Activated naive CD4-positive, alpha-beta T cell treated with Interleukin-2 at 50 U/mL for 16 hours (primary cell): ENCODE measurements around the gene MYOCOS.
A peak's percentile ranks its signal among the peaks of the same experiment; 100 is the strongest.
"Not testable (repeated sequence)": the region's sequence is repeated elsewhere in the genome, so short reads cannot be mapped to it uniquely, and the experiment has no call there.

Experiments
- DNase-seq: peaks from one replicate; pipeline ENCODE4 v3.0.0-alpha.2; 2020

Gene MYOCOS

DNA sequence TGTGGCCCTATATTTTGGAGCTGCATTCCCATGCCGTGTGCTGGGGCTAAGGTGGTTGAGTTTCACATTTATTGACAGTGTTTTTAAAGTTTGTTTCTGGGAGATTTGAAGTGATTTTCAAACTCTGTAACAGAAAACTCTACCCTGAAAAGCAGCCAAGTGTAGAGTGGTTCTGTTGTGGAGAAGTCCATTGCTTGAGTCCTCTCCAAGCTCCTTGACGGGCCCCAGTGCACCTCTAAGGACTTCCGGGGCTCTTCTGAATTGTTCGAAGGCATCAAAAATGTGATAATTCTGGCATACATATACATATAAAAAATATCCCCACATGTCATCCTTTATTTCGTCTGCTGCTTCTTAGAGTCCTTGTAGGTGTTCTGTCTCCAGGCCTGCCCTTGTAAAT, 5.0 kb downstream of the MYOCOS start:
- no peak for DNase-seq

DNA sequence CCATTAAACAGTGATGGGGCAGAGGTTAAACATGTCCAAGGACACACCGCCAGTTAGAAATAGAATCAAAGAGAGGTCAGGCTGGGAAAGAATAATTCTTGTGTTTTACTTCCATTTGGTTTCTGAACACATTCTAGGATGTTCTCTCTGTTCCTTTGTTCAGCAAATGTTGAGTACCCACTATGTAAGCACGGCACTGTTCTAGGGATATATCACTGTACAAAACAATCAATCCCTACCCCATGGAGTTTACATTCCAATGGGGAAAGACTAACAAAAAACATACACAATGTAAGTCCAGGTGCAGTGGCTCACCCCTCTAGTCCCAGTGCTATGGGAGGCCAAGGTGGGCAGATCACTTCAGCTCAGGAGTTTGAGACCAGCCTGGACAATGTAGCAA, 6.2 kb downstream of the MYOCOS start:
- no peak for DNase-seq

DNA sequence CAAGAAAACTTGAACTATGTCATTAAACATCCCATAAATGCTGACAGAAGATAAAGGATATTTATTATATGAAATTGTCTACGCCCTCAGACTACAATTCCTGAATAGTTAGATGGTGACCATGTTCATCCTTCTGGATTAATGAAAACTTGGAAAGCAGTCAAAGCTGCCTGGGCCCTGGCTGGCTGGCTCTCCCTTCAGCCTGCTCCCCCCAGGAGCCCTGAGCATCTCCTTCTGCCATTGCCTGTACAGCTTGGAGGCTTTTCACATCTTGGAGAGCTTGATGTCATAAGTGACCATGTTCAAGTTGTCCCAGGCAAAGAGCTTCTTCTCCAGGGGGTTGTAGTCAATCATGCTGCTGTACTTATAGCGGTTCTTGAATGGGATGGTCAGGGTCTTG, 13.6 kb downstream of the MYOCOS start:
- DNase-seq = no peak

DNA sequence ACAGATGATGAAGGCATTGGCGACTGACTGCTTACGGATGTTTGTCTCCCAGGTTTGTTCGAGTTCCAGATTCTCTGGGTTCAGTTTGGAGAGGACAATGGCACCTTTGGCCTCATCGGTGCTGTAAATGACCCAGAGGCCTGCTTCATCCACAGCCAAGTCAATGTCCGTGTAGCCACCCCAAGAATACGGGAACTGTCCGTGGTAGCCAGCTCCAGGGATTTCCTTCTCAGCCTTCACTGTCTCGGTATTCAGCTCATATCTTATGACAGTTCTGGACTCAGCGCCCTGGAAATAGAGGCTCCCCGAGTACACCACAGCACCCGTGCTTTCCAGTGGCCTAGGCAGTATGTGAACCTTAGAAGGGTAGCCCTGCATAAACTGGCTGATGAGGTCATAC, 14.1 kb downstream of the MYOCOS start:
- no peak for DNase-seq

DNA sequence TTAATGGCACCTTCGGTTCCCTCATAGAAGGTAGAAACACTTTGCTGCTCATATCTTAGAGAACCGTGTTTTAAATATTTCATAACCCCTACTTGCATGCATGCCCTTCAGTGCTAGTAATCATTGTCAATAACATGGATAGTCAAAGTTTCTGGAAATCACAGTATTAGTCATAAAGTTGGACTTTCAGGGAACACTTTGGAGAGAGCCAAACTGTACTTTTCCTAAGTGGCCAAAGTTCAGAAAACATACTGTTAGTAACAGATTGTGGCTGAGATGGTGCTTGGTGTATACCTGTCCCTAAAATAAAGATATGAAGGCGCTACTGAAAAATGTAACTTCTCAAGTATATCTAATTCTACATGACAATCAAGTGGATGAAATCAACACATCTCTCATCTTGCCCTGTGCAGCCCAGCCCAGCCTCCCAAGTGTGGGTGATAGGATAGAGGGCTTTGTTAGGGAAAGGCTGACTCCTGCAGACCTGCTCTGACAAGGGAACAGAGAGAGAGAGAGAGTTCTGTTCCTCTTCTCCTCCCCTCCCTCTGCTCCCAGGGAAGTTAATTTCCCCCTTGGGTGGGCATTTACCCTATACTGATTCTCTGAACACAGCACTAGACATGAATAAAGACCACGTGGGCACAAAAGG, 16.0 kb downstream of the MYOCOS start:
- DNase-seq = no peak

DNA sequence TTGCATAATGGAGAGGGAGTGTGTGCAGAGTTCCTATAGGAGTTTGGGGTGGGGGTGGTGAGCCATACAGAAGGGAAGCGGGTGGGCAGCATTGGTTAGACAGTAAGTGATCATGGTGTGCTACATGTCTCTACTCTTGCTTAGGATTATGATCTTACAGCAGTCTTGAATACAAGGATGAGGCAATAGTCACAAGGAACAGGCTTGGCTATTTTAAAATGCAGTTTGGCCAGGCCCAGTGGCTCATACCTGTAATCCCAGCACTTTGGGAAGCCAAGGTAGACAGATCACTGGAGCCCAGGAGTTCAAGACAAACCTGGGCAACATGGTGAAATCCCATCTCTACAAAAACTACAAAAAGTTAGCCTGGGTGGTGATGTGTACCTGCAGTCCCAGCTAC, 18.2 kb downstream of the MYOCOS start:
- no peak for DNase-seq

DNA sequence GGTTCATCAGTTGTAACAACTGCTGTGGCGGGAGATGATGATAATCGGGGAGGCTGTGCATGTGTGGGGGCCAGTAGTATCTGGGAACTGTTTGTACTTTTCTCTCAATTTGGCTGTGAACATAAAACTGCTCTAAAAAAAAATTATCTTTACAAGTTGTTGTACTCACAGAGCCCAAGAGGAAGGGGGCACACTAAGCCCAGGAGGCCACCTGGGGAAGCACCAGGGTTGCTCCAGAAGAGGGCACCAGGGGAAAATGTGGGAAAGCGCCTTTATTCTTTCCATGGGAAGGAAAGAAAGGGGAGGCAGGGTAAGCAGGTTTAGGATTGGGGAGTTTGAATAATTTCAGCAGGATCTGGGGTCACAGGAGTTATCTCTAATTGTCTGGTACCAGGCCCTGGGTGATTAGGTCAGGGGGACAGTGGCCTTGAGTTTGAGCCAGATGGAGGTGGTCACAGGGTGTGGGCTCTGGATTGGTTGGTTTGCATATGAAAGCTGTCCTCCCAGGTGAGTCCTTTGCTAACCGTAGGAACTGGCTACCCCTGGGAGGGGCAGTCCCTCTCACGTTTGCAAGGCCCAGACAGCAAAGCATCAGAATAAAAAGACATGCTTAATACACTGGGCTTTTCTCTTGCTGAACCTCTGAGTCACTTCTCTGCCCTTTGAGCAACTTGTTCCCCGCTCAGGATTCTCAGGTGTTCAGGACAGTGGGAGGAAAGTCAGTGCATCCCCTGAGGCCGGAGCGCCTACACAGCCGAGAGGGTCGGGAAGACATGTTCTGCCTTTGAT, 19.2 kb downstream of the MYOCOS start:
- DNase-seq = no peak

DNA sequence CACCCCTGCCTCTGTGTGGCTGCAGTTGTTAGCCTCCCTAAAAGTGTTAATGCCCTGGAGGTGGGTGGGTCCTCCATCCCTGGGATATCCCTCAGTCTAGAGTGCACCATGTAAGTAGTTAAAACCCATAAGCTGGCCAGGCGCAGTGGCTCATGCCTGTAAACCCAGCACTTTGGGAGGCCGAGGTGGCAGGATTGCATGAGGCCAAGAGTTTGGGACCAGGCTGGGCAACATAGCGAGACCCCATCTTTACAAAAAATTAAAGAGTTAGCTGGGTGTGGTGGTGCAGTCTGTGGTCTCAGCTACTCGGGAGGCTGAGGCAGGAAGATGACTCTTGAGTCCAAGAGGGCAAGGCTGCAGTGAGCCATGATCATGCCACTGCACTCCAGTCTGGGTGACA, 20.2 kb downstream of the MYOCOS start:
- DNase-seq = no peak

DNA sequence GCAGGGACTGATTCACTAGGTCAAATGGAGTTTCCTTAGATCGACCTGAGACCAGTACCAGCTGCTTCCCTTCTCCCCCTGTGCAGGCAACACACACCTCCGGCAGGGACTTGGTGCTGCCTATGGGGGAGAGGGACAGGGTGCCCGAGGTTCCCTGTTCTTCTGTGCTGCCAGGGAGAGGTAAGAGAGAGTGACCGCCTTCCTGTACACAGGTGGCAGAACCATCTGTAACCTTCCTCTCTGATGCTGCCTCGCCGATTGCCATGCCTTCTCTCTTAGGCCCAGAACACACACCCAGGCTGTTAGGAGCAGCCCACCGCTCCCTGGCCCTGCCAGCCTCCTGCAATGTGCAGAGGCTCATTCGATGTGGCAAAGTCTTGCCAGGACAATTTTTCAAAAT, 21.1 kb downstream of the MYOCOS start:
- no peak for DNase-seq

DNA sequence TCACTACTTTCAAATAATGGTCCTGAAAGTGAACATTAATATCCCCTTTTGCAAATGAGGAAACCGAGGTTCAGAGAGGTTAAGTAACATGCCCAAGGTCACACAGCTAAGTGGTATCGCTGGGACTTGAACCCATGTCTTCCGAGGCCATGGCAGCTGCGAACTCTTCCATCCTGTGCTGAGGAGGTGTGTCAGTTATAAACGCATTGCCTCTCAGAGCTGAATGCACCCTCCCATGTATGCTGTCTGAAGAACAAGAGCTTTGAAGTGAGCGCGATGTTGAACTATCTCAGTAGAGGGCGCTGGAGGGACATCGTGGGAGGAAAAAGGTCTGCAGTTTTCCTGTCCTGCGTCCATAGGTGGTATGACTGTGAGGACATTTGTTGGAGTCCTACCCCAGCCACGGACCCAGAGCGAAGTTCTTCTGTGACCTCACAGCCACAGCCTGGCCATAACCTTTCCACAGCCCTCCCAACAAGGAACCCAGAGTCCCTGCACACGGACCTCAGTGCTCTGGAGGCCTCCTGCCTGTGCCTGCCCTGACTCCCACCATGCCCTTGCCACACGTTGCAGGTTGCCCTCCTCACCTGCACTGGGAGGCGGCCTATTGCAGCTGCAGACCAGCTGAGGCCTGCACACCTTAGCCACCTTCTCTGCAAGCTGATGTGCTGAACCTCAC, 22.9 kb downstream of the MYOCOS start:
- peak; percentile 60 for DNase-seq

DNA sequence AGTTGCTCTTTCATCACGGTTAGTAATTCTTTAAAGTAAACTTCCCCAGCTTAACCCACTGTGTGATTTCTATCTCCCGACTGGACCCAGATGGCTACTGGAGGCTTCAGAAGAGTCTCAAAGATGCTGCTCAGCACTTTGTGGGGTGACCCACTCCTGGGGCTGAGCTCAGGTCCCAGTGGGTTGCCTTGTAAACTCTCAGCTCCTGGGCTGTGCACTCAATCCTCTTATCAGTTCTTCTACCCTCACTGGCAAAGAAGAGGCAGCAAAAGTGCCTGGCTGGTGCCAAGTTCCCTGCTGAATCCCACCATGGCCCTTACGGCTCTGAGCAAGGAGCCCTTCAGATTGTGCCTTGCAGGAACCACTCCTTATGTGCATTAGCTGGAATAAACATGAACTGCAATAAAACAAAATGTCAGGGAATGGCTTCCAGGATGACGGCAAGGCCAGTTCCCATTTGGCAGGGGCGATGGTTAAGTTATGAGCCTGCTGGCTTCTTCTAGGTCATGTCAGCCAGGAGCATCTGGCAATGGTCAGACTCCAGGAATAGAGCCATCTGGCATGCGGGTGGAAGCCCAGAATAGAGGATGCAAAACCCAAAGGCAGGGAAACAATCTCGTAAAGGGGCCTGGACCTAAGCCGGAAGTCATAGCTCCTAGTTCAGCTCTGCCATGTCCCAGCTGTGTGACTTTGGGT, 23.7 kb downstream of the MYOCOS start:
- no peak for DNase-seq

DNA sequence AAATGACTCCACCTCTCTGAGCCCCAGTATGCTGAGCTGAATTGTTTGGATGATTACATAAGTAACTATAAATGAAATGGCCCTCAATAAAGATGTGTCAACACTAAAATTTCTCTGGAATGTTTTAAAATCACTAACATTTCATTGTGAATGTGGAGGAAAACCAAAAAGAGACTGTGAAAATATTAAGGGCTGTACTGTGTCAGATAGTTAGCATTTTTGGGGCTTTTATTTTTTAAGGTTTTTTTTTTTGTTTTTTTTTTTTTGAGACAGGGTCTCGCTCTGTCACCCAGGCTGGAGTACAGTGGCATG, 24.2 kb downstream of the MYOCOS start:
- no peak for DNase-seq

DNA sequence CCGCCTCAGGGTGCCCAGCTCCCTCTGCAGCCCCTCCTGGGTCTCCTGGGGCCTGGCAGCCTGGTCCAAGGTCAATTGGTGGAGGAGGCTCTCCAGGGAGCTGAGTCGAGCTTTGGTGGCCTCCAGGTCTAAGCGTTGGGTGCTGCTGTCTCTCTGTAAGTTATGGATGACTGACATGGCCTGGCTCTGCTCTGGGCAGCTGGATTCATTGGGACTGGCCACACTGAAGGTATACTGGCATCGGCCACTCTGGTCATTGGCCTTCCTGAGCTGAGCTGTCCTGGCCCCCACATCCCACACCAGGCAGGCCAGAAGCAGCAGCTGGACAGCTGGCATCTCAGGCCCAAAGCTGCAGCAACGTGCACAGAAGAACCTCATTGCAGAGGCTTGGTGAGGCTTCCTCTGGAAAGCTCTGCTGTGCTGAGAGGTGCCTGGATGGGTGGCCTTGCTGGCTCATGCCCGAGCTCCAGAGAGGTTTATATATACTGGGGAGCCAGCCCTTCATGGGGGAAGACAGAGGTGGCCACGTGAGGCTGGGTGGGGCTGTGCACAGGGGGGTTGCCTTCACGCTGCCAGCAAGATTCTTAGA, 30.3 kb downstream of the MYOCOS start, which contains the start of gene MYOC:
Gene MYOC, minus strand, starts transcription at position 455 of the 589 bp plus-strand sequence. Its CDS starts 77 bp downstream, at position 378.
- DNase-seq = no peak

DNA sequence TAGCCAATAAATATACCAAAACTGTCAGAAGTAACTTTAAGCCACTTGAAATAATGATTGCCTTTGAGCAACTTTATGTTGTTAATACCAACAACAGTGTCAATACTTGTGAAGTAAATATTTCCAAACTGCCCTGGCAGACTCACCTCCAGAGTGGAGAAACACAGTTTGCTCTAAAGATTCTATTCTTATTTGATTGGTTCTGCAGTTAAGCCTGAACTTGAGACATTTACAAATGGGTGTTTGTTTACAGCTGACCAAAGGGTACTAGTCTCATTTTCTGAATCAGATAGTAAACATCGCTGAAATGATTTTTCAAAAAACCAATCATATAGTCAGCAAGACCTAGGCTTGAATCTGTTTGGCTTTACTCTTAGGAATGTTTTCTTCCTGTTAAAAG, 31.8 kb downstream of the MYOCOS start:
- DNase-seq = no peak

DNA sequence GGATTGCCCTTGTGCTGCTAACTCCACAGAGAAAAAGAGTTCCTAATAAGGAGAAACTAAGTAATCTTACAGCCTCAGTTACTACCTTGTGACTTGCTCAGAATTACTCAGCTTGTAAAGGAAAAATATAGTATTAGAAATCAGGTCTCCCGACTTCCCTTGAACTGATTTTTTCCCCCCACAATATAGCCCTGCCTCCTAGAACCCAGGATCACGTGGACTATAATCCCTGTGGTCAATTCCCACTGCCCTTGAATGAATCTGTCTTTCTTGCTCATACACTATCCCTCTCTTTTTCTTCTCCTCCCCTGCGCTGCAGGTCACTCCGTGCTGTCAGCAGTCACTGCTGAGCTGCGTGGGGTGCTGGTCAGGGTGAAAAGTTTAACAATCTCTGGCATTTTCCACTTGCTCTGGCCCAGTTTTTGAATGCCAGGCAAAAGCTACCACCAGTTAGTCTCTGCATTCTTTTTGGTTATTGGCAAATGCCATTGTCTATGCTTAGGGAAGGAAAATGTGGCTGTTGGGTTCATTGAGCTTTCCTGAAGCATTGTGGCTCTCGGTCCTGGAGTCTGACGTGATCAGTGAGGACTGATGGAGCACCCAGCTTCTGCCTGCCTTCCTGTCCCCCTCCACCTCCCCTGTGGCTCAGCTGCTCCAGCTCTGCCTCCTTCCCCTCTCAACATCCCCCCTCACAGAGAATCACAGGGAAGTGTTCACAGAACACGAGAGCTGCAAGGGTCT, 32.3 kb downstream of the MYOCOS start:
- no peak for DNase-seq

DNA sequence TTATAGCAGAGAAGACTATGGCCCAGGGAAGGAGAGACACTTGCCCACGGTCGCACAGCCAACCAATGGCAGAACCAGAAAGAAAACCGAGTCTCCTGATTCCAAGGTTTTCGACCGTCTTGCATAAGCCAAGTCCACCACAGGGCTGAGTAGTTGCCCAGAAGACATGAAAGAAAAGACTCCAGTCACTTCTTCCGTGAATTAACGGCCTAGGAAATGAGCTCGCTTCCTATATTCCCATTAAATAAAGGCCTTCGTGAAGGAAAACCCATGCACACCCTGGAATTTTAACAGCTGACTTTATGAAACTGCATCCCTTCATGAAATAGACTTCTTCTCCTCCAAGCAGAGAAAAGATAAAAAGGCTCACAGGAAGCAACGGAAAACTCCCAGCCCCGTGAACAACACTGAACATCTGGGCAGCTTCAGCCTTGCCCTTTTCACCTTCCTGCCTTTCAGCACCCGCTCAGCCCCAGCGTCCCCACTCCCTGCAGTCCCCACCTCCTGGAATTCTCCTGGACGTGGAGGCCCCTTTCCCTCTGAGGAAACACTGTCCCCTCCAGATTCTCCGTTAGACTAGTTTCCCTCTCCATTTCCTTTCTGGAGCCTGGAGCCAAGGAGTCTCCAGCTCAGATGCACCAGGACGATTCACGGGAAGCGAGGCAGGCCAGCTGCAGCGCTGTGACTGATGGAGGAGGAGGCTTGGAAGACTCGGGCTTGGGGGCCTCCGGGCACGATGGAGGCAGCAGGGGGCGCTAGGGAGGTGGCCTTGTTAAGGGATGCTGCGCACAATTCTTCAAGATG, 33.1 kb downstream of the MYOCOS start:
- peak; percentile 75 for DNase-seq

DNA sequence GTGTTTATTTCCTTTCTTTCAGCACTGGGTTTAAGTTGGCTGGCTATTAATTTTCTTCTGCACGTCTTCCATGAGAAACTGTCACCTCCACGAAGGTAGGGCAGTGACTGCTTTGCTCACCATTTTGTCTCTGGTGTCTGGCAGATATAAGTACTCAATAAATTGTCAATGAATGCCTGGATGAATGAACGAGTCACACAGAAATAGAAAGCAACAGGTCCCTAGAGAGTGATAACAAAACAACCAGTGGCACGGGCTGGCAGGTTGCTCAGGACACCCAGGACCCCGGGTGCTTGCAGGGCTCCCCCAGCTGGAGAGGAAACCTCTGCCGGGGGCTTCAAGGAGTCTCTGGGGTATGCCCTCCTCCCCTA, 33.7 kb downstream of the MYOCOS start:
- no peak for DNase-seq

DNA sequence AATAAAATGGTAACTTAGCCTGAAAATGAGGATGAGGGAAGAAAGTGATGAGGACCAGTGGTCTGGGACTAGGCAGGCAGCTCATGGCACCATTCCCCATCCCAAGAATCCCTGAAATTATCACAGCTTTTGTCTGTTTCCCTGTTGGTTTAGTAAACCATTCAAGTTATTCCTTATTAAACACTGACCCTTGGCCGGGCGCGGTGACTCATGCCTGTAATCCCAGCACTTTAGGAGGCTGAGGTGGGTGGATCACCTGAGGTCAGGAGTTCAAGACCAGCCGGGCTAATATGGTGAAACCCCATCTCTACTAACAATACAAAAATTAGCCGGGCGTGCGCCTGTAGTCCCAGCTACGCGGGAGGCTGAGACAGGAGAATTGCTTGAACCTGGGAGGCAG, 34.2 kb downstream of the MYOCOS start:
- not testable (repeated sequence) for DNase-seq

DNA sequence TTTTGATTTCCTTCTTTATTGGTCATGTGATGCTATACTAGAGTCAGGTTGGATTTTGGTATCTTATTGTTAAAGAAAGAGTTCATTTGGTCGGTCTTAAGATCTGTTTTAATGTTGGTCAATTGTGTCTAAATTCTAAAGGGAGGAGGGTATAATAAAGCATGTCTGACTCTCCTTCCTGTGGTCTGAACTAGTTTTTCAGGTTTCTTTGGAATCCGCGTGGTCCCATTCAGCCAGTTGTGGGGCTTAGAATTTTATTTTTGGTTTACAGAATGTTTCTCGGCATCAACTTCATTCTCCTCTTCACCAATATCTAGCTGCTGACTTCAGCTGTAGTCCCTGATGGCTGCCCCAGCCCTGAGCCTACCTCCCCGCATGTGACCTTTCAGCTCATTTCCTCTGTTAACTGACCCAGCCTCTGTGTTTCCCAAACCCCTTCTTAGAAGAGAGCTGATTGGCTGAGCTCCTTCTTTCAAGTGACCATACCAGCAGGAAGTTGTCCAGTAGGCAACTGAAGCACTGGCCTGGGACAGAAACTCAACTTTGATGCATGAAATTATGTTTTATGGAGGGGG, 39.1 kb downstream of the MYOCOS start:
- no peak for DNase-seq

DNA sequence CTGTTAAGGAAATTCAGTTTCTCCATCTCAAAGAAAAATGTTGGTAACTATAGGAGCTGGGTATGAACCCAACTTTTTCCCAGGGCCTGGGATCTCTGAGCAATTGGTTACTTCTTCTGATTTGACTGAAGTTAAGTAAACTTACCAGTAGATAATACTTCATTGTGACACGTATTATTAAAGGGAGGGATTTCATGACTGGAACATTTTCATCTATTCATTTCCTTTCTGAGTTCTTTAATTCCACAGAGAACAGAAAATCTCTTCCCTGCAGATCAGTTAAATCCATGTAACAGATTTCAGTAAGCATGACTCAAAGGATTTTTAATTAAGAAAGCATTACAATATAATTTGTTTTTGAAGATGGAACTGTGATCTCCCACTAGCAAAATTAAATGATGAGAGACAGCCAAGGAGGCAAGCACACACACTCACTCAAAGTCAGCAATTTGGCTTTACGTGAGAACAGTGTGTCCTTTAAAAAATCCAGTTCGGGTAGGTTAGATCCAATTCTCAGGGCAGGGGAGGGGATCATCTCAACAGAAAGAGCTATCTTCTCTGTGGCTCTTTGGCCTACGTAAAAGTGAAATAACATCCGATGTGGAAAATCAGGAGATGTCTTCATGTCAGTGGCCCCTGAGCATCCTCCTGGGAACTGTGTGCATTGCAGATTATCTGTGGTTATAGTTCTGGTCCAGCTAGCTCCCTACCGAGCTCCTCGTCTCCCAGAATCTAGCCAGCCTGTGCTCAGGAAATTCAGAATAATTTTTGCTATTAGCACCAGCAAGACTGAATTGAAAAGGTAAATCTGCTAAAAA, 41.2 kb downstream of the MYOCOS start:
- no peak for DNase-seq
